Measurements from ENCODE around the gene IFT57.
"Not testable (repeated sequence)": the region's sequence is repeated elsewhere in the genome, so short reads cannot be mapped to it uniquely, and the experiment has no call there.

Gene IFT57

GRCh38 chr3:108164391-108164790 is 57.8 kb downstream of the IFT57 start:
- FAIRE-seq (no peak), DNase-seq (ENCODE audit: insufficient read length, low spot score) (no peak)

DNA sequence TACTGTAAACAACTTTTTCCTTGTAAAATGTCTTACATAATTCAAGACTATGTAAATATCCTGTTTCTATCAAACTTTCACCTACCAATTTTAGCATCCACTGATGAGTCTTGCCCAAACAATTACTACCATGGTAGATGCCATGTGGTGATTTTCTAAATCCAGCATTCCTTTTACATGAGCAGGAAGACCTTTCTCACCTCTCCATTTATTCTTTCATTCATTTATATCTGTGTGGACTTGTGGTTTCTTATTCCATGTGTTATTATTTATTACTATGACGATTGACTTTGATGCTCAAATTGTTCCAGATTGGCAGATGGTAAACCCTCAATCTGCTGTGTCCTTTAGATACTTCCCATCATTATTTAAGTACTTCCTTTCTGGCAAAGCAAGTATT is 62.4 kb downstream of the IFT57 start:
- FAIRE-seq, result no peak
- DNase-seq (ENCODE audit: insufficient read length, low spot score), result no peak

DNA sequence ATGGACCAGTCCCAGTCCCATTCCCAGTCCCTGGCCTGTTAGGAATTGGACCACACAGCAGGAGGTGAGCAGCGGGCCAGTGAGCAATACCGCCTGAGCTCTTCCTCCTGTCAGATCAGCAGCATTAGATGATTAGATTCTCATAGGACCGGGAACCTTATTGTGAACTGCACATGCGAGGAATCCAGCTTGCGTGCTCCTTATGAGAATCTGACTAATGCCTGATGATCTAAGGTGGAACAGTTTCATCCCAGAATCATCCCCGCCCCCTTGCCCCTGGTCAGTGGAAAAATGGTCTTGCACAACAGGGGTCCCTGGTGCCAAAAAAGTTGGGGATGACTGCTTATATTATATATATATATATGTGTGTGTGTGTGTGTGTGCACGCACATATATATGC is 63.1 kb downstream of the IFT57 start:
- FAIRE-seq, result no peak
- DNase-seq (ENCODE audit: insufficient read length, low spot score), result no peak

- no peak for FAIRE-seq
- DNase-seq (ENCODE audit: insufficient read length, low spot score), result no peak
These were observed 64.0 kb downstream of the IFT57 start for GRCh38 chr3:108158251-108158650.

- DNase-seq (ENCODE audit: insufficient read length, low spot score) (no peak), FAIRE-seq (no peak)
These were observed 65.0 kb downstream of the IFT57 start for GRCh38 chr3:108157273-108157672.

DNA sequence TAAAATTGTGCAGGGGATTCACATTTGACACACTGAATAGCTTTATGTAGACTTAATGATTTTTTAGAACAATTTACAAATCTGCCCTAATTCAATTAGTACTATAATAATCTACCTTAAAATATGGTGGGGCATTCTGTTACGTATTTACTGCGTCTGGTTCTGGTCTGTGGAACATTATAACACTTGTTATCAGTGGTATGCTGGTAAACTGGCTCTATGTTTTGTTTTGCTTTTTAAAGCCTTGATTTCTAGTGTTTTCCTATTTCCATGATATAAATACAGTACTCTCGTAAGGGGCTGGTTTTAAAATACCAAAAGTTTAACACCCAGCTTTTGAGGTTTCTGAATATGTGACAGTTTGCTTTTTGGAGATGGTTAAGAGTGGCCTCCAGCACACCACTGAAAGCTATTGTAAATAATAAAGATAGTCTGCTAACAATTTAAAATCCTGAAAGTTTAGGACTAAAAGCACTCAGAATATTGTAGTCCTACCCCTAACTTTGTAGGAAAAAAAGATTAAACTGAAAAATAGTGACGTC is 65.8 kb downstream of the IFT57 start:
- no peak for FAIRE-seq

DNA sequence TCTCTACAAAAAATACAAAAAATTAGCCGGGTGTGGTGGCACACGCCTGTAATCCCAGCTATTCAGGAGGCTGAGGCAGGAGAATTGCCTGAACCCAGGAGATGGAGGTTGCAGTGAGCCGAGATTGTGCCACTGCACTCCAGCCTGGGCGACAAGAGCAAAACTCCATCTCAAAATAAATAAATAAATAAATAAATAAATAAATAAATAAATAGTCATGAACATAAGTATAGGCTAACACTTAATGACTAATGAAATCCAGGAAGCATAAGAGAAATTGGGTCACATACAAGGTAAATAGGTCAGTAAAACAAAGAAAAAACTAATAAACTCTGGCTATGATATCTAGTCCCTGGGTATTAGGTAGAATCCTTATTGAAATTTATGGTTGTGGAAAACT is 66.6 kb downstream of the IFT57 start:
- DNase-seq (ENCODE audit: insufficient read length, low spot score); FAIRE-seq: not testable (repeated sequence)

More for the DNA sequence above, 65.8 kb downstream of the IFT57 start:
- no peak for DNase-seq (ENCODE audit: insufficient read length, low spot score)

DNA sequence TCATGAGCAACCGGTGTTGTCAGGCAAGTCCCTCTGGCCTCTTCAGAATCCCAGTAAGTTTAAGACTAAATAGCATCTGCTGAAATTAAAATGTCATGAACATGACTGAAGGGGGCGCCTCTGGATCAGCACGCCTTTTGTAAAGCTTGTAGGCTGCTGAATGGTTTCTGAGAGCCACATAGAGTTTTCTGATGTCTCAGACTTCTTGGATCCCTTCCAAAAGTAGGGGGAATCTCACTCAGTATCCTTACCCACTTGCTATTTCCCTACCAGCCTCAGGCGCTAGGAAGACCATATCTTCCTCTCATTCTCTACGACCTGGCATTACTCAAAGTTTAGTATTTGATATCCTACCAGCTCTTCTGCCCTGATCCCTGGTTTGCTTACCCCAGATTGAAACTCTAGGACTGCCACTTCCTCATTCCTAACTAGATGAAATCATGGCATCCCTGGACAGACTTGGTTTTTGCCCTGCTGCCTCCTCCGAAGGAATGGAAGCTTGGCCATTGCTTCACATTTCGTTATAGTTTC is 68.7 kb downstream of the IFT57 start:
- DNase-seq (ENCODE audit: insufficient read length, low spot score), result no peak
- FAIRE-seq, result peak; percentile 55

GRCh38 chr3:108152274-108152673 is 70.0 kb downstream of the IFT57 start:
- peak; percentile 11 for FAIRE-seq
- no peak for DNase-seq (ENCODE audit: insufficient read length, low spot score)

DNA sequence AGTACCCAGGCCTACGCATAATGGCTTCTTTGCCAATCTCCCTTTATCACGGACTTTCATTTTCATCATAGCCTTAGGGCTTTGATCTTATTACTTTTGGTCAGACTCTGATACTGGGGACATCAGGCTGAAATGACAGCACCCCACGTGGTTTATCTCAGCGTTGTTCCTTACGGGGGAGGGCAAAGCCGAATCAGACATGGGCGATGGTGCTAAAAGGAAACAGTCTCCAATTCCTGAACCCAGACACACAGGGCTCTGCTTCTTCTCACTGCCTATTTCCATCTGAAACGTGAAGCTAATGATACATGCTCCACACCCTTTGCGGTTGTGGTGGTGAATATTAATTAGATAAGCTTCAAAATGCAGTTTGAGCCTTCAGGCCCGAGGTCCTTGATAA is 72.0 kb downstream of the IFT57 start:
- DNase-seq (ENCODE audit: insufficient read length, low spot score) (no peak), FAIRE-seq (no peak)

GRCh38 chr3:108146139-108146538 is 76.1 kb downstream of the IFT57 start:
- no peak for DNase-seq (ENCODE audit: insufficient read length, low spot score)
- no peak for FAIRE-seq

GRCh38 chr3:108145578-108145977 is 76.6 kb downstream of the IFT57 start:
- FAIRE-seq (no peak), DNase-seq (ENCODE audit: insufficient read length, low spot score) (no peak)

GRCh38 chr3:108137460-108137814 is 84.8 kb downstream of the IFT57 start:
- no peak for DNase-seq (ENCODE audit: insufficient read length, low spot score)
- FAIRE-seq, result no peak

GRCh38 chr3:108136561-108137459 is 85.4 kb downstream of the IFT57 start:
- no peak for DNase-seq (ENCODE audit: insufficient read length, low spot score)
- FAIRE-seq, result peak; percentile 11

GRCh38 chr3:108134555-108134880 is 87.7 kb downstream of the IFT57 start:
- FAIRE-seq, result no peak
- no peak for DNase-seq (ENCODE audit: insufficient read length, low spot score)

GRCh38 chr3:108133858-108134554 is 88.2 kb downstream of the IFT57 start:
- FAIRE-seq (peak; percentile 88), DNase-seq (ENCODE audit: insufficient read length, low spot score) (no peak)

DNA sequence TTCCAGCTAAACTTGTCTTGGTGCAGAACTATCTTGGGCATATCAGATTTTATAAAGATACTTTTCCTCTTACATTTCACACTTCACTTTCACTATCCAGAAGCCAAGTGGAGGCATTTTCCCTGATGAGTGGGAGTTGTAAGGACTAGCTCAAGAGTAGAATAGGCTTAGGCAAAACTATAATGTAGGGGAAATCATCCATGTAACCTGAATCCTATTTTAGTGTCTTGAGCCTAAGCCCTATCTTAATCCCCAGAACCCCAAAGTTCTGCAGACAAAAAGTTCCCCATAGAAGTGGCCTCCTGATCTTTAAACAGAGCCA is 89.2 kb downstream of the IFT57 start:
- FAIRE-seq (no peak), DNase-seq (ENCODE audit: insufficient read length, low spot score) (no peak)

- no peak for DNase-seq (ENCODE audit: insufficient read length, low spot score)
- FAIRE-seq, result peak; percentile 54
These were observed 90.6 kb downstream of the IFT57 start for GRCh38 chr3:108131475-108132134.

DNA sequence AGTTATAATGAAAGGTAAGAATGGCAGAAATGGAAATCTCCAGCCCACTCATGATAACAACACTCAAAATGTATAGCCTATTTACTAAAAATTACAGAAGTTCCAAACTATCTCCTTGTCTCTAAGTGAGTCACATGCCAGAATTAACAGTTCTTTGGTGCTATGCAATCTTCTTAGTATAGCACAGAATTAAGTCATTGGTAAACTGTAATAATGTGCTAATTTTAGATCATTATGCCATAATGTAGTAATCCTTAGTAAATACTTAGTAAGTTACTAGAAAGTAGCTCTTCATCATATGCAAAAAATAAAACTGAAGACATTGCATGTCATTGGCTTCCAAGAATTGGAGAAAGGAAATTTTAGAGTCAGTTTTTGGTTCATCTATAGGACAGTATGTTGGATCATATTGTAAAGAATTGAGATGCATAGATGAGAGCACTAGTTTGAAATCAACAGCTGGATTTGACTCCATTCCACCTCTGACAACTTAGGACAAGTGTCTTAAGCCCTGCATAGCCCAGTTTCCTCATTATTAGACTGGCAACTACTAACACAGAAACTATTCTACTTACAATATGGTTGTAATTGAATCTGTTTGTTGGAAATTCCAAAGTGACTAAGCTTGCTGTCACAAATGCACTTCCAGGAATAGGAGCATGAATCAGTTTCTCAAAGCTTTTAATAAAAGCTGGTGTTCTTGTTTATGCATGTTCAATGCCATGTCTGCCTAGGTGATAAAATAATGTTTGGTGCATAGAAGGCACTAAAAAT is 91.3 kb downstream of the IFT57 start:
- no peak for DNase-seq (ENCODE audit: insufficient read length, low spot score)
- FAIRE-seq, result peak; percentile 54

- no peak for DNase-seq (ENCODE audit: insufficient read length, low spot score)
- no peak for FAIRE-seq
These were observed 92.0 kb downstream of the IFT57 start for GRCh38 chr3:108130236-108130635.

Measured in GM19239 (cell line).